Measurements from ENCODE around the gene GALNT17. TPM values are rescaled to one million over a fixed set of nuclear protein-coding genes. Genes with fewer than 3 reads are reported as not detected.

Gene GALNT17
- polyA plus RNA-seq, 1 donor from 2014 or later: 15.7 TPM

DNA sequence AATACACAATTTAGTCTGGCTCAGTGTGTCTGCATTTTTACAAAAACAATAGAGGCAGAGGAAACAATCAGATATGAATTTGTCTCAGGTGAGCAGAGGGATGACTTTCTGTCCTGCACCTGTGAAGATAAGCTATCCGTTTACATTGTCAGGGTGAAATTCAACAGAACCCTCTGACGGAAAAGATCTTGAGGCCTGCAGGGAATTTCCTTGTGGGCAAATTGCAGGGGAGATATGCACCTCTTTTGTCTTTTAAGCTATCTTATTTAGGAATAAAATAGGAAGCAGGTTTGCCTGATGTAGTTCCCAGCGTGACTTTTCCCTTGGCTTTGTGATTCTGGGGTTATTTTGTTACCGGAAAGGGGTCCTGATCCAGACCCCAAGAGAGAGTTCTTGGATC lies 325.1 kb downstream of the GALNT17 start:
- Histone ChIP-seq H3K27ac (ENCODE audit: low read length) (no peak overlapping the region), H3K4me2 (ENCODE audit: low read length) (no peak overlapping the region)

DNA sequence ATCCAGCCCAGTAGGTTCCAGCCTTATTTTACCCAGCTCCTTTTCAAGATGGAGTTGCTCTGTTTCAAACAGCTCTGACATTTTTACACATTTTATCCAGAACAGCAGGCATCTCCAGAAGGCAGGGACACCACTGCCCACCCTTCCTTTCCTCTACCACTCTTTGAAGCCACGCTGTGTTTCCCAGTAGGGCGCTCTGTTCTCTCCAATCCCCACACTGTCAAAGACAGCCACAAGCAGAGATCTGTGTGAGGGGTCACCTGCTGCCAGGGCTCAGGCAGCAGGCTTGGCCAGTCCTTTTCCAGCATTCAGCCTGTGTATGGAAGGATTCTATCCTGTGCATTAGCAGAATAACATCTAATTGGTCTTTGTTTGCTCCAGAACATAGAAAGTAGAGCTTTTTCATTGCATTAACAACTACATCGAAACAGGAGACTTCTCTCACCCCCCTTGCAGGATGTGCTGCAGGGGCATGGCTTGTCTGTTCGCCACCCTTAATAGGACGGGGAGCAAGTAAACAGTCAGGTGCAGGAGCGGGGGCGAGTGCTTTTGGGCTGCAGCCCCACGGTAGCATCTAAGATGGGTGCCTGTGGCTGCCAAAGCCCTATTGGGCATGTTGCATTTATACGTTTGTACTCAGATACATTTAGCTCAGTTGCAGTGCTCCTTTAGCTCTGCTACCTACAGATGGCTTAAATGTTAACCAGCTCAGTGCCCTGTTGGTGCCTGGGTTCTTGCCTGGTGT lies 326.1 kb downstream of the GALNT17 start:
- Histone ChIP-seq H3K27ac (ENCODE audit: low read length) (no peak overlapping the region), H3K27me3 (ENCODE audit: insufficient read depth, low read depth, low read length) (no peaks in the 10 kb centered on the region), H3K9me3 (ENCODE audit: low read length) (no peaks in the 10 kb centered on the region), H3K9me2 (ENCODE audit: insufficient read depth, low read length) (no peaks in the 10 kb centered on the region), H3K9ac (ENCODE audit: low read length) (no peak overlapping the region), H3K36me3 (ENCODE audit: insufficient read depth, low read length) (no peaks in the 10 kb centered on the region), H3K4me2 (ENCODE audit: low read length) (no peak overlapping the region), H2AFZ (ENCODE audit: low read depth, low read length) (no peak overlapping the region), H4K20me1 (ENCODE audit: insufficient read depth) (no peaks in the 10 kb centered on the region), H3F3A (ENCODE audit: insufficient read depth, low read length, poor library complexity, severe bottlenecking) (no peaks in the 10 kb centered on the region), H3K79me2 (replicated peaks; ENCODE audit: insufficient read depth, low read length) (no peaks in the 10 kb centered on the region), H3K4me3 (ENCODE audit: low read length) (no peak overlapping the region)
- no peak for TF ChIP-seq SMC3 (conservative IDR thresholded peaks at IDR 0.05; ENCODE audit: poor library complexity)
- no peak for TF ChIP-seq POLR2AphosphoS5 (IDR thresholded peaks at IDR 0.05)
- TF ChIP-seq, protein P1, sequence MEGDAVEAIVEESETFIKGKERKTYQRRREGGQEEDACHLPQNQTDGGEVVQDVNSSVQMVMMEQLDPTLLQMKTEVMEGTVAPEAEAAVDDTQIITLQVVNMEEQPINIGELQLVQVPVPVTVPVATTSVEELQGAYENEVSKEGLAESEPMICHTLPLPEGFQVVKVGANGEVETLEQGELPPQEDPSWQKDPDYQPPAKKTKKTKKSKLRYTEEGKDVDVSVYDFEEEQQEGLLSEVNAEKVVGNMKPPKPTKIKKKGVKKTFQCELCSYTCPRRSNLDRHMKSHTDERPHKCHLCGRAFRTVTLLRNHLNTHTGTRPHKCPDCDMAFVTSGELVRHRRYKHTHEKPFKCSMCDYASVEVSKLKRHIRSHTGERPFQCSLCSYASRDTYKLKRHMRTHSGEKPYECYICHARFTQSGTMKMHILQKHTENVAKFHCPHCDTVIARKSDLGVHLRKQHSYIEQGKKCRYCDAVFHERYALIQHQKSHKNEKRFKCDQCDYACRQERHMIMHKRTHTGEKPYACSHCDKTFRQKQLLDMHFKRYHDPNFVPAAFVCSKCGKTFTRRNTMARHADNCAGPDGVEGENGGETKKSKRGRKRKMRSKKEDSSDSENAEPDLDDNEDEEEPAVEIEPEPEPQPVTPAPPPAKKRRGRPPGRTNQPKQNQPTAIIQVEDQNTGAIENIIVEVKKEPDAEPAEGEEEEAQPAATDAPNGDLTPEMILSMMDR (IDR thresholded peaks at IDR 0.05; ENCODE audit: poor library complexity, severe bottlenecking): no peak
- no peak for TF ChIP-seq EP300 (conservative IDR thresholded peaks at IDR 0.05; ENCODE audit: poor library complexity, severe bottlenecking)
- TF ChIP-seq, protein P2, sequence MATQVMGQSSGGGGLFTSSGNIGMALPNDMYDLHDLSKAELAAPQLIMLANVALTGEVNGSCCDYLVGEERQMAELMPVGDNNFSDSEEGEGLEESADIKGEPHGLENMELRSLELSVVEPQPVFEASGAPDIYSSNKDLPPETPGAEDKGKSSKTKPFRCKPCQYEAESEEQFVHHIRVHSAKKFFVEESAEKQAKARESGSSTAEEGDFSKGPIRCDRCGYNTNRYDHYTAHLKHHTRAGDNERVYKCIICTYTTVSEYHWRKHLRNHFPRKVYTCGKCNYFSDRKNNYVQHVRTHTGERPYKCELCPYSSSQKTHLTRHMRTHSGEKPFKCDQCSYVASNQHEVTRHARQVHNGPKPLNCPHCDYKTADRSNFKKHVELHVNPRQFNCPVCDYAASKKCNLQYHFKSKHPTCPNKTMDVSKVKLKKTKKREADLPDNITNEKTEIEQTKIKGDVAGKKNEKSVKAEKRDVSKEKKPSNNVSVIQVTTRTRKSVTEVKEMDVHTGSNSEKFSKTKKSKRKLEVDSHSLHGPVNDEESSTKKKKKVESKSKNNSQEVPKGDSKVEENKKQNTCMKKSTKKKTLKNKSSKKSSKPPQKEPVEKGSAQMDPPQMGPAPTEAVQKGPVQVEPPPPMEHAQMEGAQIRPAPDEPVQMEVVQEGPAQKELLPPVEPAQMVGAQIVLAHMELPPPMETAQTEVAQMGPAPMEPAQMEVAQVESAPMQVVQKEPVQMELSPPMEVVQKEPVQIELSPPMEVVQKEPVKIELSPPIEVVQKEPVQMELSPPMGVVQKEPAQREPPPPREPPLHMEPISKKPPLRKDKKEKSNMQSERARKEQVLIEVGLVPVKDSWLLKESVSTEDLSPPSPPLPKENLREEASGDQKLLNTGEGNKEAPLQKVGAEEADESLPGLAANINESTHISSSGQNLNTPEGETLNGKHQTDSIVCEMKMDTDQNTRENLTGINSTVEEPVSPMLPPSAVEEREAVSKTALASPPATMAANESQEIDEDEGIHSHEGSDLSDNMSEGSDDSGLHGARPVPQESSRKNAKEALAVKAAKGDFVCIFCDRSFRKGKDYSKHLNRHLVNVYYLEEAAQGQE (IDR thresholded peaks at IDR 0.05; ENCODE audit: borderline replicate concordance): no peak
- TF ChIP-seq TAF1 (IDR thresholded peaks at IDR 0.05; ENCODE audit: low read depth): no peak
- TF ChIP-seq EZH2 (IDR thresholded peaks at IDR 0.05; ENCODE audit: borderline replicate concordance, insufficient read depth, low read length, poor library complexity, severe bottlenecking): no peak
- TF ChIP-seq RAD21 (conservative IDR thresholded peaks at IDR 0.05): no peak
- TF ChIP-seq MXI1 (conservative IDR thresholded peaks at IDR 0.05; ENCODE audit: poor library complexity, severe bottlenecking): no peak

More for the DNA sequence above, 325.1 kb downstream of the GALNT17 start:
- Histone ChIP-seq H2AFZ (ENCODE audit: low read depth, low read length) (no peak overlapping the region), H3K9me3 (ENCODE audit: low read length) (no peaks in the 10 kb centered on the region), H3K27me3 (ENCODE audit: insufficient read depth, low read depth, low read length) (no peaks in the 10 kb centered on the region), H3K9me2 (ENCODE audit: insufficient read depth, low read length) (no peaks in the 10 kb centered on the region), H3K9ac (ENCODE audit: low read length) (no peak overlapping the region), H3F3A (ENCODE audit: insufficient read depth, low read length, poor library complexity, severe bottlenecking) (no peaks in the 10 kb centered on the region), H4K20me1 (ENCODE audit: insufficient read depth) (no peaks in the 10 kb centered on the region), H3K36me3 (ENCODE audit: insufficient read depth, low read length) (no peaks in the 10 kb centered on the region), H3K4me3 (ENCODE audit: low read length) (no peak overlapping the region), H3K79me2 (replicated peaks; ENCODE audit: insufficient read depth, low read length) (no peaks in the 10 kb centered on the region)
- TF ChIP-seq, protein P1 (IDR thresholded peaks at IDR 0.05; ENCODE audit: poor library complexity, severe bottlenecking): no peak
- TF ChIP-seq RAD21 (conservative IDR thresholded peaks at IDR 0.05) (no peak), EZH2 (IDR thresholded peaks at IDR 0.05; ENCODE audit: borderline replicate concordance, insufficient read depth, low read length, poor library complexity, severe bottlenecking) (no peak), POLR2AphosphoS5 (IDR thresholded peaks at IDR 0.05) (no peak), SMC3 (conservative IDR thresholded peaks at IDR 0.05; ENCODE audit: poor library complexity) (no peak), EP300 (conservative IDR thresholded peaks at IDR 0.05; ENCODE audit: poor library complexity, severe bottlenecking) (no peak), MXI1 (conservative IDR thresholded peaks at IDR 0.05; ENCODE audit: poor library complexity, severe bottlenecking) (no peak), TAF1 (IDR thresholded peaks at IDR 0.05; ENCODE audit: low read depth) (no peak)
- TF ChIP-seq, protein P2 (IDR thresholded peaks at IDR 0.05; ENCODE audit: borderline replicate concordance): no peak

Measured in neural cell (in vitro differentiated cells).